SK-N-SH treated with all-trans-retinoic acid at 6 μM for 48 hours (cell line): ENCODE measurements around the gene FRMD1.

ENCODE experiments used
- ARNTL ChIP-seq: fragments of 450-650 bp; formaldehyde crosslinking; IDR thresholded peaks from 2 replicates; pipeline ENCODE4 v1.5.0; 2020; ENCODE audit warnings: low read depth, mild to moderate bottlenecking, moderate library complexity, borderline replicate concordance
- CREB5 ChIP-seq: fragments of 250-450 bp; sonication (Bioruptor Pico); IDR thresholded peaks from 2 replicates; pipeline ENCODE4 v1.5.1; 2020; ENCODE audit warnings: low read depth, mild to moderate bottlenecking, moderate library complexity
- CSDC2 ChIP-seq: fragments of 250-450 bp; sonication (Bioruptor Pico); IDR thresholded peaks from 2 replicates; pipeline ENCODE4 v1.5.0; 2020; ENCODE audit warnings: mild to moderate bottlenecking, moderate library complexity
- ESRRG ChIP-seq: fragments of 250-450 bp; sonication (Bioruptor Pico); IDR thresholded peaks from 2 replicates; pipeline ENCODE4 v1.6.1; 2021; ENCODE audit warnings: mild to moderate bottlenecking
- OSR1 ChIP-seq: fragments of 250-450 bp; sonication (Bioruptor Pico); IDR thresholded peaks from 2 replicates; pipeline ENCODE4 v1.8.0; 2022; ENCODE audit warnings: moderate library complexity, mild to moderate bottlenecking, inconsistent platforms
- PATZ1 ChIP-seq: fragments of 250-450 bp; sonication (Bioruptor Pico); IDR thresholded peaks from 2 replicates; pipeline ENCODE4 v1.8.0; 2020; ENCODE audit warnings: mild to moderate bottlenecking, moderate library complexity, borderline replicate concordance
- POU6F1 ChIP-seq: fragments of 250-450 bp; sonication (Bioruptor Pico); IDR thresholded peaks from 2 replicates; pipeline ENCODE4 v1.8.0; 2021; ENCODE audit warnings: low read depth, mild to moderate bottlenecking, moderate library complexity, borderline replicate concordance
- RARB ChIP-seq: fragments of 250-450 bp; sonication (Bioruptor Pico); IDR thresholded peaks from 2 replicates; pipeline ENCODE4 v1.8.0; 2021; ENCODE audit warnings: mild to moderate bottlenecking, moderate library complexity
- ZC3H10 ChIP-seq: fragments of 250-450 bp; sonication (Bioruptor Pico); IDR thresholded peaks from 2 replicates; pipeline ENCODE4 v1.5.1; 2021; ENCODE audit warnings: mild to moderate bottlenecking, moderate library complexity
- ZFP3 ChIP-seq: fragments of 250-450 bp; sonication (Bioruptor Pico); IDR thresholded peaks from 2 replicates; pipeline ENCODE4 v1.5.0; 2020; ENCODE audit warnings: mild to moderate bottlenecking, moderate library complexity
- ZFP30 ChIP-seq: fragments of 450-650 bp; formaldehyde crosslinking; IDR thresholded peaks from 2 replicates; pipeline ENCODE4 v1.5.0; 2022; ENCODE audit warnings: mild to moderate bottlenecking, moderate library complexity
- ZNF70 ChIP-seq: fragments of 450-650 bp; formaldehyde crosslinking; IDR thresholded peaks from 2 replicates; pipeline ENCODE4 v1.5.0; 2020; ENCODE audit warnings: mild to moderate bottlenecking, moderate library complexity
- ZNF8 ChIP-seq: fragments of 450-650 bp; formaldehyde crosslinking; IDR thresholded peaks from 2 replicates; pipeline ENCODE4 v1.5.0; 2020; ENCODE audit warnings: mild to moderate bottlenecking, moderate library complexity

GRCh38 chr6:168047841-168048723 is 30.9 kb downstream of the FRMD1 start:
- no peak for TF ChIP-seq CSDC2 (CRISPR knock-in tag)
- no peak for TF ChIP-seq ZNF70 (CRISPR knock-in tag)
- TF ChIP-seq CREB5: no peak
- no peak for TF ChIP-seq OSR1 (CRISPR knock-in tag)
- no peak for TF ChIP-seq POU6F1
- no peak for TF ChIP-seq ZFP3
- no peak for TF ChIP-seq ESRRG (CRISPR knock-in tag)
- no peak for TF ChIP-seq ZFP30 (CRISPR knock-in tag)
- TF ChIP-seq ZC3H10 (CRISPR knock-in tag): no peak
- no peak for TF ChIP-seq PATZ1
- no peak for TF ChIP-seq ARNTL (CRISPR knock-in tag)
- TF ChIP-seq RARB (CRISPR knock-in tag): no peak
- no peak for TF ChIP-seq ZNF8
